ENCODE data around the gene ZNF716. TPM values are rescaled to one million over a fixed set of nuclear protein-coding genes. Genes with fewer than 3 reads are reported as not detected.

Gene ZNF716
- total RNA-seq, 2 donors from 2014 or later, result 0.34 TPM; not detected in 1

DNA sequence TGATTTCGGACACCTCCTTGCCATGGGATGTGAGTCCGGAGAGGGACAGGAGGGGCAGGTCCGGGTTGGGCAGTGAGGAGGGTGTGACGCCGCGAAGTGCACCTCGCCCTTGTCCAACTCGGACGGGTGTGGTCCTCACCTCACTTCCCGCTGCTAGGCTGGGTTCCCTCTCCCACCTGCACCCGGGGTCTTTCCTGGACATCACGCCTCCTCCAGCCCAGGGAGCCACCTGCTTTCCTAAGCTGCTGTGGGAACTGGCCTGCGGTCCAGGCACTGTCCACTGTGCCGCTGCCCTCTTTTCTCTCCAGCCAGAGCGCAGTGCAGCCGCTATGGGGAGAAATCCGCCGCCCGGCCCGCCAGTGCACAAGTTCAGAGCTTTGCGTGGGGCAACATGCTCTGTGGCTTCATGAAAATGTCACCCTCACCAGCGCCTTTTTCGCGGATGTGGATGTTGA, 45.0 kb upstream of the ZNF716 start:
- no peak for DNase-seq (ENCODE audit: low spot score)
- 56% methylated on average over 24 of the region's 24 CpGs for WGBS
- Histone ChIP-seq H3K27me3 (replicated peaks; ENCODE audit: insufficient read depth) (no peaks in the 10 kb centered on the region), H3K36me3 (no peaks in the 10 kb centered on the region), H3K4me3 (no peak overlapping the region), H3K9me3 (no peaks in the 10 kb centered on the region), H3K4me1 (replicated peaks) (no peaks in the 10 kb centered on the region), H3K27ac (no peak overlapping the region)
- TF ChIP-seq, protein P1, sequence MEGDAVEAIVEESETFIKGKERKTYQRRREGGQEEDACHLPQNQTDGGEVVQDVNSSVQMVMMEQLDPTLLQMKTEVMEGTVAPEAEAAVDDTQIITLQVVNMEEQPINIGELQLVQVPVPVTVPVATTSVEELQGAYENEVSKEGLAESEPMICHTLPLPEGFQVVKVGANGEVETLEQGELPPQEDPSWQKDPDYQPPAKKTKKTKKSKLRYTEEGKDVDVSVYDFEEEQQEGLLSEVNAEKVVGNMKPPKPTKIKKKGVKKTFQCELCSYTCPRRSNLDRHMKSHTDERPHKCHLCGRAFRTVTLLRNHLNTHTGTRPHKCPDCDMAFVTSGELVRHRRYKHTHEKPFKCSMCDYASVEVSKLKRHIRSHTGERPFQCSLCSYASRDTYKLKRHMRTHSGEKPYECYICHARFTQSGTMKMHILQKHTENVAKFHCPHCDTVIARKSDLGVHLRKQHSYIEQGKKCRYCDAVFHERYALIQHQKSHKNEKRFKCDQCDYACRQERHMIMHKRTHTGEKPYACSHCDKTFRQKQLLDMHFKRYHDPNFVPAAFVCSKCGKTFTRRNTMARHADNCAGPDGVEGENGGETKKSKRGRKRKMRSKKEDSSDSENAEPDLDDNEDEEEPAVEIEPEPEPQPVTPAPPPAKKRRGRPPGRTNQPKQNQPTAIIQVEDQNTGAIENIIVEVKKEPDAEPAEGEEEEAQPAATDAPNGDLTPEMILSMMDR (IDR thresholded peaks at IDR 0.05), result no peak
- TF ChIP-seq POLR2A (IDR thresholded peaks at IDR 0.05) (no peak), POLR2AphosphoS5 (IDR thresholded peaks at IDR 0.05) (no peak)
- intact Hi-C loops (cut with DNase I), result no loop called here

DNA sequence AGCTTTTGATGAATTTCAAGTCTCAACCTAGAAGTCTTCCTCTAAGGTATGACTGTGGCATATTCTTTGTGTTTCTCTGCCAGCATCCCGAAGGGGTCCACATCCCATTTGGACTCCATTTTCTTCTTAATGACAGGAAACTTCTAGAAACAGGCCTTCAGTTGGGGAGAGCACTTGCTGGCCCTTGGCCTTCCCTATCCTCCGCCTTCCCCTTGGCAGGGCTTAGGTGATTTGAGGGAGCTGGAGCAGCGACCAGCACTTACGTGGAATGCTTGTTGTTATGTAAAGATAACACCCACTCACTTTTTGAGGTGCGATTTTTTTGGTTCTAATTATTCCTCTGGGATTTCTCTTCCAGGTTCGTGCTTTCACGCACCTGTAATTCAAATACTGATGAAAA, 42.9 kb upstream of the ZNF716 start:
- Histone ChIP-seq H3K27me3 (replicated peaks; ENCODE audit: insufficient read depth) (no peaks in the 10 kb centered on the region), H3K27ac (no peak overlapping the region), H3K4me3 (no peak overlapping the region), H3K4me1 (replicated peaks) (no peaks in the 10 kb centered on the region), H3K9me3 (no peaks in the 10 kb centered on the region), H3K36me3 (no peaks in the 10 kb centered on the region)
- intact Hi-C loops (cut with DNase I), result no loop called here
- no peak for DNase-seq (ENCODE audit: low spot score)
- TF ChIP-seq POLR2AphosphoS5 (IDR thresholded peaks at IDR 0.05), result no peak
- TF ChIP-seq, protein P1 (IDR thresholded peaks at IDR 0.05), result no peak
- TF ChIP-seq POLR2A (IDR thresholded peaks at IDR 0.05), result no peak
- 54% methylated on average over 7 of the region's 7 CpGs for WGBS

DNA sequence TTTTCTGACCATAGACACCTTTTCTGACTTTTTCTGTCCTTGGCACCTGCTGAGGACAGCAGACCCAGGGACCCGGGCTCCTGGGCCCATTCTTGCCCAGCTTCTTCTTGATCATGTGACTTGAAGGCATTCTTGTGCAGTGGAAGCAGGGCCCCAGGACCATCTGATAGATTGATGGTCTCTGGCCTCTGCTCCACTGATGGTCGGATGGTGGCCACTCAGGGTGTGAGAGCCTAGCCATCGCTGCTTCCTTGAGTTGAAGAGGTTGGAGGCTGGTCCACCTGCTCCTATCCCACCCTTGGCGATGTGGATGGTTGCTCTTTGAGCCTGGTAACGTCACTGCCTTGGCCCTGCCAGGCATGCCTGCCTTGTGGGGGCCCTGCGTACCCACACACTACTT, 37.8 kb upstream of the ZNF716 start:
- intact Hi-C loops (cut with DNase I), result no loop called here

DNA sequence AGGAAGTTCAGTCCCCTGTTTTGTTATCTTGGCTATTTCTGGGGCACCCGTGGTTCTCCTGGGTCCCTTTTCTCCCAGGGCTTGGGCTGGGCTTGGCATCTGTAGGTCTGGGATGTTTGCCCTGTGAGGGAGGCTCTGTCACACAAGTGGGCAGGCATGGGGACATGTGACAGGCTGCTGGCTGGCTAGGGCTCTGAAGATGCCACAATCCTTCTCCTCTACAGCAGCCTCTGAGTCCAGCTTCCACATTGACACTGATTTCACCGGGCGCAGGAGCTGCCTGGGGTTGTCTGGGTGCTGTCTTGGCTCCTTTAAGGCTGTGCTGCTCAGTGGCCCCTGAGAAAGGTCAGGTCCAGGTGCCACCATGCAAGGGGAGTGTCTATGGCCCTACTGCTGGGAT, 37.4 kb upstream of the ZNF716 start:
- intact Hi-C loops (cut with DNase I), result no loop called here
- no peaks in the 10 kb centered on the region for H3K9me3 ChIP-seq
- H3K27me3 ChIP-seq (replicated peaks; ENCODE audit: insufficient read depth), result no peaks in the 10 kb centered on the region
- no peak overlapping the region for H3K4me3 ChIP-seq
- no peak overlapping the region for H3K27ac ChIP-seq
- WGBS, result 76% methylated on average over 3 of the region's 3 CpGs
- TF ChIP-seq, protein P1 (IDR thresholded peaks at IDR 0.05), result no peak
- TF ChIP-seq POLR2A (IDR thresholded peaks at IDR 0.05), result no peak
- no peak for TF ChIP-seq POLR2AphosphoS5 (IDR thresholded peaks at IDR 0.05)
- no peak for DNase-seq (ENCODE audit: low spot score)
- H3K36me3 ChIP-seq, result no peaks in the 10 kb centered on the region
- H3K4me1 ChIP-seq (replicated peaks), result no peaks in the 10 kb centered on the region

More for the DNA sequence above, 37.8 kb upstream of the ZNF716 start:
- H3K36me3 ChIP-seq, result no peaks in the 10 kb centered on the region
- no peak overlapping the region for H3K4me3 ChIP-seq
- no peak overlapping the region for H3K27ac ChIP-seq
- no peaks in the 10 kb centered on the region for H3K4me1 ChIP-seq (replicated peaks)
- TF ChIP-seq POLR2A (IDR thresholded peaks at IDR 0.05) (no peak), POLR2AphosphoS5 (IDR thresholded peaks at IDR 0.05) (no peak)
- TF ChIP-seq, protein P1 (IDR thresholded peaks at IDR 0.05), result no peak
- DNase-seq (ENCODE audit: low spot score), result no peak
- 77% methylated on average over 6 of the region's 6 CpGs for WGBS
- no peaks in the 10 kb centered on the region for H3K27me3 ChIP-seq (replicated peaks; ENCODE audit: insufficient read depth)
- H3K9me3 ChIP-seq, result no peaks in the 10 kb centered on the region

DNA sequence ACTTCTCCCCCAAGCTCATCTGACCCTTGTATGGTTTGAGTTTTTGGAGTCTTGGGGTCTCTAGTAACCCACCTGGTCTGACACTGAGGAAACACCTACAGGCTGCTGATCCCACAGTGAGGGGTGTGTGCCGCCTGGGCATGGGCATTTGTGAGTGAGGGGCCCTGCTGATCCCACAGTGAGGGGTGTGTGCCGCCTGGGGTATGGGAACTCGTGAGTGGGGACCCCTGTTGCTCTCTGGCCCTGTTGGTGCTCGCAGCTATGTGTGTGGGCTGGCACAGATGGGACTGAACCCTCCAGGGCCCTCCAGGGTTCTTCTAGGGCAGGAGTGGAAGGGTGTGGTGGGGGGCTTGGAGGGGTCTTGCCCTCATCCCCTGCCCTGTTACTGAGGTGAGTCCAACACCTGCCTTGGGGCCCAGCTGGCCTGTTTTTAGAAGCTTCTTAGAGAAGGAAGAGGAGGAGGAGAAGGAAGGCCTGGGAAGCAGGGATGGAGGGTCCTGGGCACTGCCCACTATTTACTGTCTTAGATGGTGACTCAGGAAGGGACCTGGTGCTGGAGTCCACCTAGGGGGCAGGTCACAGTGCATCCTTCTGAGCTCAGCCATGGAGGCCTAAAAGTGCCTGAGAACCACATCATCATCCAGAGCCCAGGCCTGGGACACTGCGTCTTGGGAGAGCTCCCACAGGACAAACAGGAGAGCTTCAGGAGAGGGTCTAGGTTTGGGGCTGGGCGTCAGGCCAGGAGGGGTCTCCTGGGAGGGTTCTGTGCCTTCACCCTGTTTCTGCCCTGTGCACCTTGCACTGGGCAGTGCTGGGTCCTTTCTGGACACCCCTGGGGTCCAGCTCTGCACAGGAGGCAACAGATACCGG, 36.2 kb upstream of the ZNF716 start:
- no peaks in the 10 kb centered on the region for H3K4me1 ChIP-seq (replicated peaks)
- TF ChIP-seq POLR2AphosphoS5 (IDR thresholded peaks at IDR 0.05) (no peak), POLR2A (IDR thresholded peaks at IDR 0.05) (no peak)
- TF ChIP-seq, protein P1 (IDR thresholded peaks at IDR 0.05), result no peak
- intact Hi-C loops (cut with DNase I), result no loop called here
- WGBS, result 69% methylated on average over 7 of the region's 7 CpGs
- H3K9me3 ChIP-seq, result no peaks in the 10 kb centered on the region
- no peak for DNase-seq (ENCODE audit: low spot score)
- no peak overlapping the region for H3K4me3 ChIP-seq
- H3K36me3 ChIP-seq, result no peaks in the 10 kb centered on the region
- no peak overlapping the region for H3K27ac ChIP-seq
- no peaks in the 10 kb centered on the region for H3K27me3 ChIP-seq (replicated peaks; ENCODE audit: insufficient read depth)
